H54 (cell line): ENCODE data around the gene ZRANB2.

ENCODE experiments used
- DNase-seq: peaks from one replicate; pipeline ENCODE4 v3.0.0; 2011; ENCODE audit warnings: low spot score, mixed read lengths; ENCODE audit not compliant: insufficient read length
- FAIRE-seq: peaks from 3 replicates; lab custom pipeline; 2011; peaks lifted over from hg19 to GRCh38; lab: Jason Lieb, UNC
- POLR2A ChIP-seq: IDR thresholded peaks from 2 replicates; pipeline ENCODE4 v1.6.1; 2011; ENCODE audit warnings: low read depth, mild to moderate bottlenecking, low read length

ZRANB2 gene

DNA sequence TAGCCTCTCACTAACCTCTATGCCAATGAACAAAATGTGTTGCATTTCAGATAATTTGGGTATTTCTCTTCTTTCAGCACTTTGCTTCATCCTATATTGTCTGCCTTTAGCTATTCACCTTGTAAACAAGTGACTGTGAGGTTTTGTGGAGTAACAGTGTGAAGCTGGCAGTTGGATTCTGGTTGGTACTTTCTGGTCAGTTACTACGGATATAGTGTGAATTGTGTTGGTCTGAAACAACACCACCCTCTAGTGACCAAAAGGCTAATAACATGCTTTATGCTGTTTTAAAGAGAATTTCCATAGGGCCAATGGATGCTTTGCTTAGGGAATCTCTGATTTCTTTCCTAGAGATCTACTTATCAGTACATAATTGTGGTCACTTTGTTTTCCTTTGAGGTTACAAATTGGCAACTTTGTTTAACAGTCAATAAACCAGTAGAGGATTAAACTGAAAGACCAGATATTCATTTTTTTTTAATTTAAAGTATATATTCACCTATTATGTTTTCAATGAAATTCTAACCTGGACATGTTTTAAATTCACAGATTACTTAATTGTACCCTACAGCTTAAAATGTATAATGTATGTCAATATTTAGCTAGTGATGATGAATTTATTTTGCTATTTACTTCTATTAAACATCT is 30.8 kb downstream of the ZRANB2 start:
- DNase-seq (peak; percentile 32), FAIRE-seq (peak; percentile 94)
- no peak for TF ChIP-seq POLR2A

DNA sequence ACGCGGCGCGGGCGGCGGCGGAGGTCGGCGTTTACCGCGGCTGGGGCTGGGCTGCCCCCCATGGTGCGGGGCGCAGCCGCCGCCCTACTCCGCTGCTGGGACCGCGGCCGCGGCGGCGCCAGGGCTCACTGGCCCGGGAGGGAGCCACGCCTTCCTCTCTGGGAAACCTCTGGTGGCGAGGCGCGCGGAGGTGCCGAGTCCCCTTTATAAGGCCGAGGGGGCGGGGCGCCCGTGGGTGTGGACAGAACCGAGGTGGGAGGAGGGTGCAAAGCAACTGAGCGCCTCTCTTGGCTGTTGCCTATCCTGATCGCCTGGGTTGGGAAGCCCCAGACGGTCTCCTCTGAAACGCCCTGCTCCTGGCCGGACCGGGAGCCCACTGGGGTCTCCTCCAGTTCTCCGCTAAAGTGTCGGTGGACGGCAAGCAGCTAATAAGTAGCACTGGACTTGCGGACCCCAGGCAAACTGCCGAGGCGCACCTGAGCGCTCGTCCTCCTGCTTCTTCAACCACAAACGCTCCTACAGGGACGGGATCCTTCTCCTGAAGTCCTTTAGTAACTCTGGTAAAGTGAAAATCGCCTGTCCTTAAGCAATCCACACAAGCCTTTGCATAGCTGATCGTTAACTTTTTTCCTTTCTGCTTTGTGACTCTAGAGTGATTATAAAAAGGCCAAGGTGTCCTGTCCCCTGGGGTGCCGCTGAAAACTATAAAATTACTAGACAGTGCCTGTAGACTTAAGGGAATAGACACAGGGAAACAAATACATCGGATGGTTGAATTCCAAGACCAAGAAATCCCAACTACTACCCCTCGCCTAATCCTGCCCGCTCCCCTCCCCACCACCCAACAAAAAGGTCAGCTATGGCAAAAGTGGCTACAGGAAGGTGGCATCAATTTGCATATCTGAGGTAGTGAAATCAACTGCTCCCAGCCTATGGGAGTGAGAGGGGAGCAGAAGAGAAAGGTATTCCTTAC is 32.9 kb downstream of the ZRANB2 start, which contains the start of gene PTGER3:
TSS of gene PTGER3 (minus strand) at position 182 of the 973 bp plus-strand sequence. CDS start 239 bp downstream, outside the sequence.
- DNase-seq (no peak), FAIRE-seq (no peak)
- no peak for TF ChIP-seq POLR2A

DNA sequence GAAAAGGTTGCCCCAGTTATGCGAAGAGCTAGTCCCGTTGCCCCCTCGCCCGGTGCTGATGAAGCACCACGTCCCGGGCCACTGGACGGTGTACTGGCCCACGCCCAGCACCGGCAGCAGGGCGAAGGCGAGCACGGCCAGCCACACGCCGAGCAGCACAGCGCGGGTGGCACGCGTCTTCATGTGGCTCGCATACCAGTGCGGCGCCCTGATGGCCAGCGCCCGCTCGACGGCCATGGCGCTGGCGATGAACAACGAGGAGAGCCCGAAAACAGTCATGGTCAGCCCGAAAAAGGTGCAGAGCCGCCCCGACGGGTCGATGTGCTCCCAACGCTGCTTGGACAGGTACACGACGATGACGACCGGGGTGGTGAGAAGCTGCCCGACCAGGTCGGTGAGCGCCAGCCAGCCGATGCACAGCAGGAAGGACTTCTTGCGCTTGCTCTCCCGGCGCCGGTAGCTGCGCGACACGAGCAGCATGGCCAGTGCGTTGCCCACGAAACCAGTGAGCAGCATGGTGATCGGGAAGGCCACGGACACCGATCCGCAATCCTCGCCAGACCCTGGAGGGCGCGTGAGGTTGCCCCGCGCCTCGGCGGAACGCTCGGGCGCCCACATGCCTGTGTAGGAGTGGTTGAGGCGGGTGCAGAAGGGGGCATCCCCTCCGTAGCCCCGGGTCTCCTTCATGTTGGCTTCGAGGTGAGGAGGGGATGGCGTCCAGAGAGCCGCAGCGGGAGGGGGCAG is 33.8 kb downstream of the ZRANB2 start:
- DNase-seq, result no peak
- FAIRE-seq, result no peak
- TF ChIP-seq POLR2A, result no peak

DNA sequence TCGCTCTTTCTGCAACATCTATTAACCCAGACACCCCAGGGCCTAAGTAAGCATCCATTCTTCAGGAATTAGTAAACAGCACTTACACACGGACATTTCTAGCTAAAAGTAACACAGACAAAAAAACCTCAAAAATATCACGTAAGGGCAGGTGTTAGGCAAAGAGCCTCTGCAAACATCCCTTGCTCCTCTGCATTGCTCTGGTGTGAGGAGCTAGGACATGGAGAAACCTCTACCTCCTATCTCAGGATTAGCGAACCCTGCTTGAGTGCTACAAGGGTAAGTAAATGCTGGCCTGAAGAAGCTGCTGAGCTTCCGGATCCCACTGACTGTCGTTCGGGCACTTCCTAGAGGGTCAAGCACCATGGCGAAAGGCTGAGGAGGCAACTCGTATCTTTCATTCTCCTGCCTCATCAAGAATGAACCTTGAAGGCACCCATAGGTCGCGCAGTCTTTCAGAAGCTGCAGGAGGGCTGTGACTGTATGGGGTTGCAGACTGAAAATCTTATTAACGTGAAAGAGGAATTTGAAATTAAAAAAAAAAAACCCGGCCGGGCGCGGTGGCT is 35.3 kb downstream of the ZRANB2 start:
- DNase-seq, result no peak

DNA sequence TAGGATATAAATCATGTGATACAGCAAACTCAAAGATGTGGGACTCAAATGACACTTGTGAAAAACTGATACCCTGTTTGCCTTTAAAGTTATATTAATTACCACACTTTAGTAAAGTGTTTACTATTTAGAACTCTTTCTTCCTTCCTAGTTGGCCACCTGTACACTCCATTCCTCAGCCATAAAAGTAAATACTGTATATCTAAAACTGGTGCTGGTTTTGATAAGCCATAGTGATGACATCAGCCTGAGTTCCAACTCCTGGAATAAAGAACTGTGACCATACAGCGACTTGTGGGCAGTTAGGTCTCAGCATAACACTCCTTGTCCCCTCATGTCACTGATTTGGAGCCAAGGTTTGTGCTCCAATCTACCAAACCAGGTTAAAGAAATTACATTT is 36.0 kb downstream of the ZRANB2 start:
- TF ChIP-seq POLR2A, result no peak
- FAIRE-seq, result no peak

More for the DNA sequence above, 35.3 kb downstream of the ZRANB2 start:
- TF ChIP-seq POLR2A, result no peak
- no peak for FAIRE-seq

DNA sequence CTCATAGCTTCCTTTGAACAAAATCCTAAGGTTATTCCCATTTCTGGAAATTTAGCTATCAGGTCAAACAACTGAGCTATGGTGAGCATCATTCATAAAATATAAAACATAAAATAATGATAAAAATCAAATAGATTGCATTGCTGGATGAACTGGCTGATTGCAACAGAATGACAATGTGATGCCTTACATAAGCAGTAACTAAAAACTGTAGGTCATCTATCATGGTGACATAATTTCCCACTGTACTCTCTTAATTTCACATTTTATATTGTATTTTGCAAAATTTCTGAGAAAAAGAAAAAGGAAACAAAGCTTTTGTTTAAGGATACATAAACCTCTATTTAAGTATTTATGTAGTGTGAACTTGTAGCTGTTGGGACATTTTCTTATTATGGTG is 37.8 kb downstream of the ZRANB2 start:
- DNase-seq, result no peak
- FAIRE-seq, result no peak
- TF ChIP-seq POLR2A, result no peak

More for the DNA sequence above, 36.0 kb downstream of the ZRANB2 start:
- DNase-seq, result no peak

DNA sequence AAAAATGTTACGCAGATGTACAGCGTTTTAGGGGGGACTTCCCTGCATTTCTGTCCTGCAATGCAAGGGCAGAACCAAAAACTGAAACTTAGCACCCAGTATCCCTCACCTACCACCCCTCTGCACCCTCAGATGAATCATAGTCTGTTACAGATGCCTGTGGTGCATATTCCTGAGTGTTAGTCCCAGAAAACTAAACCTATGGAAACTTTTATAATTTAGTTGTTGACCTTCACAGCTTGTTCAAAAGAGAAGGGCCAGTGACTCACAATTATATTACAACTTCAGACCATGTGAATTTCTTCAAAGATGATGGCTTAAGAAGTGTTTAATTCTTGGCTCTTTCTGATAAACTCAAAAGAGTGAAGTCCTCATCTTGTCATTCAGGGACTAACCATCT is 39.0 kb downstream of the ZRANB2 start:
- no peak for FAIRE-seq
- no peak for TF ChIP-seq POLR2A
- no peak for DNase-seq

DNA sequence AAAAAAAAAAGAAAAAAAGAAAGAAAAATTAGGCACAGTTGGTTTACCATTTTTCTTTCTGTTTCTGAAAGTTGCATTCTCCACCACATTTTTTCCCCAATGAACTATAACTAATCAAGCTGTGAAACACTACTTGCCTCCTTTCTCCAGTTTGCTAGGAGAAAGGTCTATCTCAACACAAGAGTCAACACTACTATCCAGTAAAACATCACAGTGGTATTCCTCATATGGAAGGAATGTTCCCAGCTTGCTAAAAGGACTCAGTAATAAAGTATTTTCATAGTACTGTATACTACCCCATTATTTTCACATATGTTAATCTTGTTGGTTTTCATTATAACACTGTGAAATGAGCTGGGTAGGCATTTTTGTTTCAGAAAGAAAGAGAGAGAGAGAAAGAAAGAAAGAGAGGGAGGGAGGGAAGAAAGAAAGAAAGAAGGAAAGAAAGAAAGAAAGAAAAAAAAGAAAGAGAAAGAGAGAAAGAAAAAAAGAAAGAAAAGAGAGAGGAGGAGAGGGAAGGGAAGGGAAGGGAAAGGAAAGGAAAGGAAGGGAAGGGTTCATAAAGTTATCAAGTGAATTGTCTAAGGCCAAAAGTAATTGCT is 41.1 kb downstream of the ZRANB2 start:
- no peak for TF ChIP-seq POLR2A
- DNase-seq, result no peak
- FAIRE-seq, result no peak

DNA sequence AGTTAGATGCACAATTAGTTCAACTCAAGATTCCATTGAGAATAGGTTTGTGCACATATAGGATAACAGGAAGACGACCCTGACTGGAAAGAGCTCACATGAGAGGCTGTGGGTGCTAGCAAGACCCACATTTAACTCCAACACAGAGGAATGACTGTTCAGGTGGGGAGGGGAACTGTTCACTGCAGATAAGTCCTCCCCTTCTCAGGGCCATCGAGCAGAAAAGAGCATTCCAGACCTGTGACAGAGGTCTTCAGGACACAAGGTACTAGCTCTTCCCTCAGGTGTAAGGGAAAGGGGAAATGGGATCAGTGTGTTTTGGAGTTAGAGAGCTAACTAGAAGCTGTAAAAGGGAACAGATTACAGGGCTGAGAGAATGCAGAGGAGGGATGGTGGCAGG is 41.9 kb downstream of the ZRANB2 start:
- FAIRE-seq (no peak), DNase-seq (no peak)
- no peak for TF ChIP-seq POLR2A

DNA sequence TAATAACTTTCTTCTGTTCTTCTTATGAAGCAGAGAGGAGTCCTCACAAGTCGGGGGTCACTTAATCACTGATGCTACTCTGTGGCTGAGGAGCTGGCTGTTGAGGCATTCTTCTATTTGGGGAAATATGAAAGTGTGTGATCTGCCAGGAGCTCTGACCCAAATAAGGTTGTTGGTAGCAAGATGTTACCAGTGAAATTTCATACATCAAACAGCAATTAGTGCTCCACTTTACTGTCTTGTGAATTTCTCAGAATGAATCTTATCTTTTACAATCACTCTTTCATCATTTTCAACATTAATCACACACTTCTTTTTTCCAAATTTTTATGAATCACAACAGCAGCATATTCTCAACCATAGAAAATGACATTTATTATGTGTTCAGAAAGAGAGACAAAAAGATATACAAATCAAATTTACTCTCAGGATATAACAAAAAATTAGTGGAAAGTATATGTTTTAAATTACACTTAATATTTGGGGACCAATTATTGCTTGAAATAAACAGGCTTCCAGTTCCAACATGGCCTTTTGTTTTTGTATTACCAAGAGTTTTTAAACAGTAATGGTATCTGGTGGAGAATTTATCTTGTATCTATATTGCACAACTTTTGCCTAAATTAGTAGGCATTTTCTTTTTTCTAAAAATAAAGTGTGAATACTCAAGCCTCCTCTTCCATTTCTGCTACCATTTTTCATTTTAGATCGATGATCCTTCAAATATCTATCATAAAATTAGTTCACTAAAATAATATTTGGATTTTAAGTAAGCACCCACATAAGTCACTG is 42.8 kb downstream of the ZRANB2 start:
- DNase-seq (no peak), FAIRE-seq (no peak)
- no peak for TF ChIP-seq POLR2A

DNA sequence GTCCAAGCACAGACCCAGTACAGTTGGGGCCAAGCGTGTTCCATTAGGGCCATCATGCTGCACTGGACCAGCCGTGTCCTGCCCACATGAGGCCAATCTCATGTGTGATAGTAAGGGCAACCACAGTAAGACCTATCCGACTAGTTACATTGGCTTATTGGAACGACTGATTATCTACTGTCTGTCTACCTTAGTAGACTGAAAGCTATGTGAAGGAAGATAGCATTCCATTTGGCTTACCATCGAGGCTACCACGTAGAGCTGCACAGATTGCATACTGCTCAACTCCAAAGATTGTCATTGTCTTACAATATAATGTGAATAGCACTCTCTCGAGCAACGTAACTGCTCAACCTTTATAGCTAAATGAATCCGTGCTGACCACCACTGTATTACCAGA is 43.8 kb downstream of the ZRANB2 start:
- no peak for TF ChIP-seq POLR2A
- DNase-seq (no peak), FAIRE-seq (no peak)

DNA sequence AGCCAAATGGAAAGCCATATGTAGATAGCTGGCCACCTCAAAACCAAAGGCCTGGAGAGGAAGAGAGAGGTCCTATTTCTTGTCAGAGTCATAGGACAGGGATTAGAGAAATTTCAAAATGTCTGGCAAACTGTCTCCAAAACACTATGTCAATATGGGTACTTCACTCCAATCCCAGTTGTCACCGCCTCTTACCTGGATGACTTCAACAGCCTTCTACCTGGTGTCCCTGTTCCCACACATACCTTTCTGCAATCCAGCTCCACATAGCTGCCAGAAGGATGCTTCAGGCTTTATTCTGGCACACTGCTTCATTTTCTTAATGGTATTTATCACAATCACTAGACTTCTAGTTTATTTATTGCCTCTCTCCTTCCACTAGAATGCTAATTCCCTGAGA is 47.7 kb downstream of the ZRANB2 start:
- no peak for DNase-seq
- TF ChIP-seq POLR2A, result no peak
- FAIRE-seq, result no peak
